Measurements from ENCODE around the gene PAFAH2. TPM values are rescaled to one million over a fixed set of nuclear protein-coding genes. Genes with fewer than 3 reads are reported as not detected.

Gene PAFAH2
- polyA plus RNA-seq, 1 experiment: 11.8 TPM

DNA sequence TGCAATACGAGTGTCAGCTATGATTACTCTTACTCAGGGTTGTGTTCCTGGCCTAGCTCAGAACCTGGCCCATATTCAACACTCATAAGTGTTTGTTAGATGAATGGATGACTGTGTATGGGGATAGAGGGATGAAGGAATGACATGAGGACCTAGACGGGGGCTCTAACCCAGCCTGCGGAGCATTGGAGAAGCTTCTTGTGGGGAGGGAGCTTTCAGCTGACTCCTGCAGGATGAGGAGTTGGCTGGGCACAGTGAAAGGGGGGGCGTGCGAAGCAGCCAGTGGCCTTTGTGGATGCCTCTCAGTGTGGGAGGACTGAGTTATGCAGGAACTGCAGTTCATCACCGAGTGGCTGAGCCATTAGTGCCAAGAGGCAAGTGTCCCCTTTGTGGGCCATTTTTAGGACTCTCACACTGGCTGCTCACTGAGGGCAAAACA lies 22.5 kb upstream of the PAFAH2 start:
- TF ChIP-seq, protein P1, sequence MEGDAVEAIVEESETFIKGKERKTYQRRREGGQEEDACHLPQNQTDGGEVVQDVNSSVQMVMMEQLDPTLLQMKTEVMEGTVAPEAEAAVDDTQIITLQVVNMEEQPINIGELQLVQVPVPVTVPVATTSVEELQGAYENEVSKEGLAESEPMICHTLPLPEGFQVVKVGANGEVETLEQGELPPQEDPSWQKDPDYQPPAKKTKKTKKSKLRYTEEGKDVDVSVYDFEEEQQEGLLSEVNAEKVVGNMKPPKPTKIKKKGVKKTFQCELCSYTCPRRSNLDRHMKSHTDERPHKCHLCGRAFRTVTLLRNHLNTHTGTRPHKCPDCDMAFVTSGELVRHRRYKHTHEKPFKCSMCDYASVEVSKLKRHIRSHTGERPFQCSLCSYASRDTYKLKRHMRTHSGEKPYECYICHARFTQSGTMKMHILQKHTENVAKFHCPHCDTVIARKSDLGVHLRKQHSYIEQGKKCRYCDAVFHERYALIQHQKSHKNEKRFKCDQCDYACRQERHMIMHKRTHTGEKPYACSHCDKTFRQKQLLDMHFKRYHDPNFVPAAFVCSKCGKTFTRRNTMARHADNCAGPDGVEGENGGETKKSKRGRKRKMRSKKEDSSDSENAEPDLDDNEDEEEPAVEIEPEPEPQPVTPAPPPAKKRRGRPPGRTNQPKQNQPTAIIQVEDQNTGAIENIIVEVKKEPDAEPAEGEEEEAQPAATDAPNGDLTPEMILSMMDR (IDR thresholded peaks at IDR 0.05; ENCODE audit: low read depth, low read length): no peak
- no peaks in the 10 kb centered on the region; the same call in 1 of the 2 replicates for H3K9me3 ChIP-seq (ENCODE audit: control insufficient read depth, insufficient read depth, low read length)
- CTCF ChIA-PET: interaction anchor here (0.8 to 1.4 kb wide), 5 partner anchors 16 to 150 kb away, joined by 3 to 8 read pairs (median 3); partner anchors contain the start of gene ZNF593
- H3K27ac ChIP-seq (ENCODE audit: low read depth, low read length): peak overlapping the region; percentile 22
- H3K27me3 ChIP-seq (ENCODE audit: control insufficient read depth, insufficient read depth, low read length): no peaks in the 10 kb centered on the region
- no peak for DNase-seq (ENCODE audit: low read depth, low spot score)
- no peak overlapping the region for H3K4me3 ChIP-seq (ENCODE audit: low read depth, low read length)
- POLR2A ChIA-PET: interaction anchor here (1.0 kb wide), 1 partner anchor 116 kb away, joined by 3 read pairs; no protein-coding TSS in a partner anchor

DNA sequence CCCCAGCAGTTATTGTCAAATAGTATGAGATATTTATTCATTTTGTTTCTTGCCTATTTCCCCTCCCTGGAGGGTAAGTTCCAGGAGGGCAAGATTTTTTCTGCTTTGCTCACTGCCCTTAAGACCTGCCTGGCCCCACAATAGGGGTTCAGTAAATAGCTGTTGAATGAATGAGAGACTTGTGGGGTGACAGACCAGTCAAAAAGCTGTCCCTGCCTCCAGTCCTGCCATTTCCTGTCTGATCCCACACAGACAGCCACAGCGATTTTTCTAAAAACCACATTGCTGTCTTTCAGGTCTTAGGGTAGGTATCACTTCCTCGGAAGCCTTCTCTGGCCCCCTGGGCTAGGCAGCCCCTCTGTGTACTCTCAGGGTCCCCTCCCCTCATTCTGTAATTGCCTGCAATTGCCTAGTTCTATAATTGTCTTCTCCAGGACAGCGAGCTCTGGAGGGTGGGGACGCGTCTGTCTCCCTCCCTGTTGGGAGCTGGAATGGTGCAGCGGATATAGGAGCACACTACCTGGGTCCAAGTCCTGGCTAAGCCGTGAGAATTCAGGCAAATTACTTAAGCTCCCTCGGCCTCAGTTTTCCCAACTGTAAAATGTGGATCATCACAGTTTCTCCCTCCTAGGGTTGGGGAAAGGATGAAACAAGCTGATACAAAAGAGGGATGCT lies 21.9 kb upstream of the PAFAH2 start:
- Histone ChIP-seq H3K9me3 (ENCODE audit: control insufficient read depth, insufficient read depth, low read length) (no peaks in the 10 kb centered on the region; the same call in 1 of the 2 replicates), H3K27ac (ENCODE audit: low read depth, low read length) (peak overlapping the region; percentile 22), H3K27me3 (ENCODE audit: control insufficient read depth, insufficient read depth, low read length) (no peaks in the 10 kb centered on the region), H3K4me3 (ENCODE audit: low read depth, low read length) (no peak overlapping the region)
- TF ChIP-seq, protein P1 (IDR thresholded peaks at IDR 0.05; ENCODE audit: low read depth, low read length): no peak
- no peak for DNase-seq (ENCODE audit: low read depth, low spot score)
- CTCF ChIA-PET: interaction anchor here (0.8 to 1.4 kb wide), 4 partner anchors 15 to 150 kb away, joined by 3 to 8 read pairs (median 4); partner anchors contain the start of gene ZNF593
- POLR2A ChIA-PET: interaction anchor here (1.0 kb wide), 1 partner anchor 115 kb away, joined by 3 read pairs; no protein-coding TSS in a partner anchor

DNA sequence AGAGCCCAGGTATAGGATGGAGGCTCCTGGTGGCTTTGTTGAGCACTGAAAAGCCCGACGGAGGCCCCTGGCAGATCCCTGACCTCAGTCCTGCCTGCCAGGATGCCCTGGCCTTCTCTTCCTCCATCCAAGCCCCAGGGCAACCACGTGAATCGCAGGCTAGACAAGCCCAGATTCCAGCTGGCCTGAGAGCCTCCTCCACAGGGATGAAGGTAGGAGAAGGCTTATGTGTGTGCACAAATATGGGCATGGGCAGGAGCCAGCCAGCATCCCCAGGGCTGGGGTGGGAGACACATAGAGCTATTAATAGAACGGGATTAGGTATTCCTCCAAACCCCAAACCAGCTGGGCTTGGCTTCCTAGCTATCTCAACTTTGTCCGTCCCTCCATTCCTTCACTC lies 19.7 kb upstream of the PAFAH2 start:
- ChIA-PET CTCF (interaction anchor here (0.8 to 1.2 kb wide), 2 partner anchors 12 to 113 kb away, joined by 3 read pairs; no protein-coding TSS in a partner anchor), POLR2A (no interaction called here)
- TF ChIP-seq, protein P1 (IDR thresholded peaks at IDR 0.05; ENCODE audit: low read depth, low read length): no peak
- no peaks in the 10 kb centered on the region for H3K9me3 ChIP-seq (ENCODE audit: control insufficient read depth, insufficient read depth, low read length)
- DNase-seq (ENCODE audit: low read depth, low spot score): peak; percentile 36
- no peaks in the 10 kb centered on the region for H3K27me3 ChIP-seq (ENCODE audit: control insufficient read depth, insufficient read depth, low read length)
- no peak overlapping the region for H3K4me3 ChIP-seq (ENCODE audit: low read depth, low read length)
- no peak overlapping the region for H3K27ac ChIP-seq (ENCODE audit: low read depth, low read length)

DNA sequence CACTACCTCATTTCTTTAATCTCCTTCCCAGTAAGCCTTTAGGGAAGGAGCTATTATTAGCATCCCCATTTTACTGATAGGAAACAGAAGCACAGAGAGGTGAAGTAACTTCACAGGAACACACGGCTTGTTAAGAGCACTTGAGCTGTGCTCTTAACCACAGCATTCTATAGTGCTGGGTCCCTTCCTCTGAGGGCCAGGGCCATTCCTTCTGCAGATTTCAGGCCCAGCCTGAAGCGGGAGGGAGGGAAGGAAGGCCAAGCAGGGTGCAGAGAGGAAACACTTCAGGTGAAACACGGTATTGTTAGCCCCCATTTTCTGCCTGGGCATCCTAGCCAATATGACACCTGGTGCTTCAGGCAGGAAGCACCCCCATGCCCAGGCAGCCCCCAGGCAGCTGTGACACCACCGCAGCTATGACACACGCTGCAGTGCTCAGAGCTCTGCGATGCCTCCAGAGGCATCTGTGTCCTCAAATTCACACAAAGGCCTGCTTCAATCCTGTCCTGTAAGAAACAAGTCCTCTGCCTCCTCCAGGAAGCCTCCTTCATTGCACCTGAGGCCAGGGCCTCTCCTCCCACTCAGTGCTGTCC lies 19.2 kb upstream of the PAFAH2 start:
- TF ChIP-seq, protein P1 (IDR thresholded peaks at IDR 0.05; ENCODE audit: low read depth, low read length): no peak
- DNase-seq (ENCODE audit: low read depth, low spot score): no peak
- H3K27me3 ChIP-seq (ENCODE audit: control insufficient read depth, insufficient read depth, low read length): no peaks in the 10 kb centered on the region
- no peaks in the 10 kb centered on the region for H3K9me3 ChIP-seq (ENCODE audit: control insufficient read depth, insufficient read depth, low read length)
- no peak overlapping the region for H3K27ac ChIP-seq (ENCODE audit: low read depth, low read length)
- no peak overlapping the region for H3K4me3 ChIP-seq (ENCODE audit: low read depth, low read length)
- POLR2A ChIA-PET: interaction anchor here (1.0 kb wide), 1 partner anchor 18 kb away, joined by 3 read pairs; no protein-coding TSS in a partner anchor
- CTCF ChIA-PET: interaction anchor here (1.2 kb wide), 1 partner anchor 112 kb away, joined by 3 read pairs; no protein-coding TSS in a partner anchor
